SK-N-MC (cell line): ENCODE measurements around the gene ANO3.

Source experiments
- EZH2 ChIP-seq: fragments of 200-600 bp; sonication (generic); IDR thresholded peaks from one replicate; pipeline ENCODE4 v1.6.1; 2017; ENCODE audit warnings: antibody characterized with exemption
- FOXP2 ChIP-seq: optimal IDR thresholded peaks from 2 replicates; pipeline ENCODE3; 2011; ENCODE audit warnings: mild to moderate bottlenecking, moderate library complexity; ENCODE audit not compliant: insufficient read depth; ENCODE audit errors: extremely low read length, control extremely low read depth
- POLR2AphosphoS5 ChIP-seq: IDR thresholded peaks from 2 replicates; pipeline ENCODE4 v1.6.1; 2012; ENCODE audit warnings: mild to moderate bottlenecking, low read depth, low read length, borderline replicate concordance

DNA sequence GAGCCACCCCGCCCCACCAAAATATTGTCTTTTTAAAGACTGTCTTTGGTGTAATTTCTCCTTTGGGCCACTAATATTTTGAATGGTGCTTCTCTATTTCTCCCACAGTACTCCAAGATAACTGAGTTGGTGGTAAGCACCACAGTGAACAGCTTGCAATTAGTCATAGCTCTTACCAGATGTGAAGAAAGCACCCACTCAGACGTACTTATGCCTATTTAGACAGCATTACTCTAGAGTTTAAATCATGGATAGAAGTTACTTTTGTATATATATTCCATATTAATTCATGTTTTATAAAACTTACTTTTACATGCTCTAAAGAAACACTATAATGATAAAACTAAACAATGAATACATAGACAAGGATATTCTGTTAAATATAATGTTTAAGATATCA is 12.7 kb downstream of the ANO3 start:
- TF ChIP-seq EZH2 (no peak), POLR2AphosphoS5 (no peak), FOXP2 (no peak)
